NCI-H1092 (cell line): ENCODE data around the gene ATG4D.
A peak's percentile ranks its signal among the peaks of the same experiment; 100 is the strongest.
"Not testable (repeated sequence)": the region's sequence is repeated elsewhere in the genome, so short reads cannot be mapped to it uniquely, and the experiment has no call there.

Experiments used
- DNase-seq: peaks from one replicate; lab custom pipeline; 2025; lab: John Stamatoyannopoulos, UW

Gene ATG4D

GRCh38 chr19:10552510-10553053 lies 8.9 kb downstream of the ATG4D start:
- no peak for DNase-seq

GRCh38 chr19:10553087-10553667 lies 9.5 kb downstream of the ATG4D start:
- DNase-seq = no peak

GRCh38 chr19:10553943-10554381 lies 10.3 kb downstream of the ATG4D start:
- DNase-seq = no peak

- no peak for DNase-seq
Measured at GRCh38 chr19:10554760-10555609, 11.3 kb downstream of the ATG4D start.

GRCh38 chr19:10555610-10555973 lies 11.9 kb downstream of the ATG4D start:
- no peak for DNase-seq

- no peak for DNase-seq
Measured at GRCh38 chr19:10557603-10558197, 14.0 kb downstream of the ATG4D start.

- DNase-seq = no peak
Measured at GRCh38 chr19:10560154-10560553, 16.4 kb downstream of the ATG4D start.

GRCh38 chr19:10562609-10563008 lies 18.9 kb downstream of the ATG4D start:
- DNase-seq = no peak

- DNase-seq = peak; percentile 25
Measured at GRCh38 chr19:10565028-10565566, 21.4 kb downstream of the ATG4D start.

GRCh38 chr19:10565567-10566407 lies 22.1 kb downstream of the ATG4D start, which contains the start of gene KRI1:
Gene KRI1, minus strand, starts transcription at chr19:10566010. Its CDS starts 11 bp downstream, at chr19:10565999.
- DNase-seq = peak; percentile 96

- no peak for DNase-seq
Measured at GRCh38 chr19:10566408-10566657, 22.6 kb downstream of the ATG4D start.

GRCh38 chr19:10566658-10567410 lies 23.1 kb downstream of the ATG4D start:
- no peak for DNase-seq

GRCh38 chr19:10567656-10568055 lies 24.0 kb downstream of the ATG4D start:
- DNase-seq = no peak

- DNase-seq = peak; percentile 51
Measured at GRCh38 chr19:10568062-10568825, 24.5 kb downstream of the ATG4D start.

GRCh38 chr19:10568826-10569651 lies 25.3 kb downstream of the ATG4D start, which contains the start of gene CDKN2D:
Gene CDKN2D, minus strand, starts transcription at chr19:10568979. Its CDS starts 326 bp downstream, at chr19:10568653.
- peak; percentile 99 for DNase-seq

- not testable (repeated sequence) for DNase-seq
Measured at GRCh38 chr19:10573793-10574192, 30.1 kb downstream of the ATG4D start.

- DNase-seq = no peak
Measured at GRCh38 chr19:10574462-10574861, 30.8 kb downstream of the ATG4D start.

GRCh38 chr19:10575011-10575716 lies 31.5 kb downstream of the ATG4D start:
- DNase-seq = no peak

- DNase-seq = no peak
Measured at GRCh38 chr19:10577951-10578350, 34.2 kb downstream of the ATG4D start.
